ENCODE measurements around the gene HTR4. TPM values are rescaled to one million over a fixed set of nuclear protein-coding genes. Genes with fewer than 3 reads are reported as not detected.
A peak's percentile ranks its signal among the peaks of the same experiment; 100 is the strongest.
"Not testable (repeated sequence)": the region's sequence is repeated elsewhere in the genome, so short reads cannot be mapped to it uniquely, and the experiment has no call there.

HTR4 gene
- total and polyA plus RNA-seq, 12 donors, result 0.16 to 1.1 (median 0.40) TPM; not detected in 2

GRCh38 chr5:148476302-148476701, 178.0 kb downstream of the HTR4 start:
- Histone ChIP-seq H3K27ac (no peak overlapping the region), H3K36me3 (no peaks in the 10 kb centered on the region), H3K9me3 (no peaks in the 10 kb centered on the region), H3K4me1 (no peaks in the 10 kb centered on the region), H3K4me3 (no peak overlapping the region), H3K27me3 (peaks cover 0 to 5% (median 0%) of the 10 kb centered on the region in 7 donors)
- DNase-seq (no peak), ATAC-seq (no peak)
- 78 to 83% methylated on average over 3 of the region's 3 CpGs for WGBS, 2 donors
- intact Hi-C loops (cut with DNase I), result loop anchor here in 2 of 10 donors (10.0 kb wide), 2 partner anchors 148 to 228 kb away; no protein-coding TSS in a partner anchor
- TF ChIP-seq CTCF (IDR thresholded peaks at IDR 0.05), result no peak

- 68 to 82% methylated on average over 8 of the region's 8 CpGs for WGBS, 2 donors
Observed at GRCh38 chr5:148474025-148474511, 180.3 kb downstream of the HTR4 start.

GRCh38 chr5:148471379-148471778, 182.9 kb downstream of the HTR4 start:
- 87 to 90% methylated on average over 2 of the region's 2 CpGs for WGBS, 2 donors
- H3K4me1 ChIP-seq, result peaks cover 0 to 24% (median 15%) of the 10 kb centered on the region in 9 donors
- no peaks in the 10 kb centered on the region for H3K9me3 ChIP-seq
- no peak overlapping the region for H3K4me3 ChIP-seq
- H3K36me3 ChIP-seq, result no peaks in the 10 kb centered on the region
- H3K27ac ChIP-seq, result no peak overlapping the region
- no peak for TF ChIP-seq CTCF (IDR thresholded peaks at IDR 0.05)
- intact Hi-C loops (cut with DNase I), result loop anchor here in 2 of 10 donors (10.0 kb wide), 2 partner anchors 153 to 233 kb away; no protein-coding TSS in a partner anchor
- no peaks in the 10 kb centered on the region for H3K27me3 ChIP-seq
- DNase-seq (no peak), ATAC-seq (no peak)

More at GRCh38 chr5:148474025-148474511, 180.3 kb downstream of the HTR4 start:
- Histone ChIP-seq H3K4me3 (peak overlapping the region in 1 of 10 donors; percentile 3), H3K9me3 (no peaks in the 10 kb centered on the region), H3K27me3 (peaks cover 0 to 5% (median 0%) of the 10 kb centered on the region in 7 donors), H3K36me3 (no peaks in the 10 kb centered on the region), H3K4me1 (peaks cover 0 to 14% (median 9%) of the 10 kb centered on the region in 9 donors), H3K27ac (peak overlapping the region in 9 of 10 donors; percentile 42 to 69 (median 60))
- TF ChIP-seq CTCF (IDR thresholded peaks at IDR 0.05), result no peak
- ATAC-seq (peak; percentile 74 to 92 (median 88)), DNase-seq (peak; percentile 35 to 72)
- intact Hi-C loops (cut with DNase I), result loop anchor here in 2 of 10 donors (10.0 kb wide), 2 partner anchors 151 to 231 kb away; no protein-coding TSS in a partner anchor

- intact Hi-C loops (cut with DNase I), result no loop called here
- Histone ChIP-seq H3K27ac (peak overlapping the region; percentile 7 to 81 (median 62)), H3K9me3 (no peaks in the 10 kb centered on the region), H3K36me3 (no peaks in the 10 kb centered on the region), H3K4me1 (peaks cover 0 to 35% (median 20%) of the 10 kb centered on the region in 9 donors), H3K4me3 (no peak overlapping the region), H3K27me3 (no peaks in the 10 kb centered on the region)
- ATAC-seq, result peak; percentile 19 to 84 (median 68)
- no peak for TF ChIP-seq CTCF (IDR thresholded peaks at IDR 0.05)
- DNase-seq, result peak in 1 of 2 donors; percentile 60
- 46% methylated on average over 4 of the region's 4 CpGs for WGBS, 2 donors
Observed at GRCh38 chr5:148469501-148469935, 184.8 kb downstream of the HTR4 start.

GRCh38 chr5:148468746-148469145, 185.6 kb downstream of the HTR4 start:
- intact Hi-C loops (cut with DNase I); H3K36me3 ChIP-seq; H3K27me3 ChIP-seq; H3K4me3 ChIP-seq; ATAC-seq; H3K9me3 ChIP-seq; DNase-seq: not testable (repeated sequence)
- peak overlapping the region; percentile 7 to 81 (median 62) for H3K27ac ChIP-seq
- H3K4me1 ChIP-seq, result peaks cover 0 to 35% (median 20%) of the 10 kb centered on the region in 9 donors
- WGBS, 2 donors, result 78 to 80% methylated on average over 5 of the region's 5 CpGs
